Chondrocyte (in vitro differentiated cells): ENCODE data around the gene CYP27B1. TPM values are rescaled to one million over a fixed set of nuclear protein-coding genes. Genes with fewer than 3 reads are reported as not detected.

ENCODE experiments used
- DNase-seq: peaks from one replicate; pipeline ENCODE4 v3.0.0; 2021; ENCODE audit warnings: mixed read lengths, low spot score
- H3K27ac Mint-ChIP-seq: one replicate; pipeline ENCODE4 v1.8.0; 2021; ENCODE audit warnings: mild to moderate bottlenecking, moderate library complexity, mixed read lengths; ENCODE audit not compliant: unreplicated experiment
- H3K27me3 Mint-ChIP-seq: 2 replicates; pipeline ENCODE4 v1.8.0; 2021; ENCODE audit warnings: low read depth, mixed read lengths
- H3K36me3 Mint-ChIP-seq: 2 replicates; pipeline ENCODE4 v1.8.0; 2021; ENCODE audit warnings: low read depth, mixed read lengths
- H3K4me1 Mint-ChIP-seq: 2 replicates; pipeline ENCODE4 v1.8.0; 2021; ENCODE audit warnings: low read depth, mild to moderate bottlenecking, mixed read lengths
- H3K4me3 Mint-ChIP-seq: one replicate; pipeline ENCODE4 v1.8.0; 2021; ENCODE audit warnings: mild to moderate bottlenecking, moderate library complexity, mixed read lengths; ENCODE audit not compliant: unreplicated experiment
- H3K9me3 Mint-ChIP-seq: 2 replicates; pipeline ENCODE4 v1.8.0; 2021; ENCODE audit warnings: low read depth, mixed read lengths
- CTCF ChIP-seq: fragments of 200-600 bp; sonication (generic); IDR thresholded peaks from 2 replicates; pipeline ENCODE4 v1.5.0; 2021; ENCODE audit warnings: antibody characterized with exemption, mild to moderate bottlenecking, moderate library complexity
- total RNA-seq: library from RNA; stranded (reverse); gene quantifications from 3 replicates; pipeline ENCODE4 v1.2.1, GENCODE V29; 2021

CYP27B1 gene
- total RNA-seq, 1 donor from 2014 or later = 3.2 TPM

DNA sequence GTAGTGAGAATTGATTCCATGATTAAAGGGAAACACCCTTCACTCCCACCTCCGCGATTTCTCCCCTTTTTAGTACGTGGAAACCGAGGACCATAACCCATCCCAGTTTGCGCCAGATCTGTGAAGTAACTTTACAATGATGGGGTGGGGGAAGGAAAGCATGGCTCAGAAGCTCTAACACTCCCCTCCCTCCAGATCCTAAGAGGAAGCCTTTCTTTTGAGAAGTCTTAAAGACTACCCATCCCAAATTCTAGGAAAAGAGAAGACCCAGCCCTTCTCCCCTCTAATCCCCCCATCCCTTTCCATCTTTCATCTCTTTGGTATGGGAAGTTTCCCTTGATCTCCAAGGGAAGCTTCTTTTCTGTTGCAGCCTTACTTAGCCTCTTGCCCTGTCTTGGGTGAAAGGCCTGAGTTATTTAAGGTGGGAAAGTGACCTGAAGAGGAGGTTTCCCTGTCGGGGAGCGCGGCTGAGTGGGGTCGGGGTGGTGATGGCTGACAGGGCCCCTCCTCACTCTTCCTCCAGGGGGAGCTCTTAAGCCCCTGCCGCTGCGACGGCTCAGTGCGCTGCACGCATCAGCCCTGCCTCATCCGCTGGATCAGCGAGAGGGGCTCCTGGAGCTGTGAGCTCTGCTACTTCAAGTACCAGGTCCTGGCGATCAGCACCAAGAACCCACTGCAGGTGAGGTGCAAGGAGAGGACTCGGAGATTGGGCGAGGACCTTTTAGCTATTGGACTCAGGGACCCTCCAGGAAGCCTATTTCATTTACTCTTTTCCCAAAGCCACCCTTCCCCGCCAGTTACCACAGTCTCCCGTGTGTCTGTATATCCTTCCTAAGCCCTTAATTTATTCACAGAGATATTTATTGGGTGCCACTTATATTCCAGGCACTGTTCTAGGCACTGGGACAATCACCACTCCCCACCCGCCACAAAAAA, 10.2 kb downstream of the CYP27B1 start:
- Mint-ChIP-seq H3K27me3 (no peaks in the 10 kb centered on the region), H3K27ac (no peak overlapping the region), H3K4me3 (peak overlapping the region; percentile 70), H3K9me3 (no peaks in the 10 kb centered on the region), H3K4me1 (peaks cover 27% of the 10 kb centered on the region), H3K36me3 (peaks cover 12% of the 10 kb centered on the region)
- peak; percentile 80 for TF ChIP-seq CTCF
- no peak for DNase-seq

- H3K4me3 Mint-ChIP-seq = peak overlapping the region; percentile 70
- H3K9me3 Mint-ChIP-seq = no peaks in the 10 kb centered on the region
- H3K4me1 Mint-ChIP-seq = peaks cover 37% of the 10 kb centered on the region
- DNase-seq = no peak
- peaks cover 14% of the 10 kb centered on the region for H3K36me3 Mint-ChIP-seq
- no peak for TF ChIP-seq CTCF
- no peak overlapping the region for H3K27ac Mint-ChIP-seq
- H3K27me3 Mint-ChIP-seq = no peaks in the 10 kb centered on the region
Observed at GRCh38 chr12:57755454-57756372, 11.2 kb downstream of the CYP27B1 start.

DNA sequence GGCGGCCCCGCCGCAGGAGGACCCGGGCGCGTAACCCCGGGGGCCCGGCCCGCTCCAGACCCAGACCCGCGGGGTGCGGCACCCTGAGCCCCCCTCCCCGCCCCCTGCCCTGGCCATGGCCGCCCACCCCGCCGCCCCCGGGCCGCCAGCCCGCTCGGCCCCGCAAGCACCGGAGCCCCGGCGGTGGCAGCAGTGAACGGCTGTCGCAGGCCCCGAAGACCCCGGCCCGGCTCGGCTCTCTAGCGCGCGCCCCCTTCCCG, 11.8 kb downstream of the CYP27B1 start:
- H3K4me1 Mint-ChIP-seq = peaks cover 43% of the 10 kb centered on the region
- no peaks in the 10 kb centered on the region for H3K27me3 Mint-ChIP-seq
- no peak for TF ChIP-seq CTCF
- peak overlapping the region; percentile 38 for H3K4me3 Mint-ChIP-seq
- no peaks in the 10 kb centered on the region for H3K9me3 Mint-ChIP-seq
- H3K27ac Mint-ChIP-seq = no peak overlapping the region
- H3K36me3 Mint-ChIP-seq = peaks cover 15% of the 10 kb centered on the region
- DNase-seq = no peak

GRCh38 chr12:57754411-57755193, 12.3 kb downstream of the CYP27B1 start, which contains the start of gene MARCHF9:
Gene MARCHF9 (plus strand): TSS chr12:57755103. CDS start chr12:57755529, 426 bp downstream.
- TF ChIP-seq CTCF = no peak
- DNase-seq = no peak
- H3K27ac Mint-ChIP-seq = peak within 1 kb of the TSS; percentile 72
- peaks cover 16% of the 10 kb centered on the region for H3K36me3 Mint-ChIP-seq
- peaks cover 44% of the 10 kb centered on the region for H3K4me1 Mint-ChIP-seq
- H3K9me3 Mint-ChIP-seq = no peaks in the 10 kb centered on the region
- H3K27me3 Mint-ChIP-seq = no peaks in the 10 kb centered on the region
- H3K4me3 Mint-ChIP-seq = peak within 1 kb of the TSS; percentile 88
